ENCODE data around the gene SPINT2.

The SPINT2 gene

GRCh38 chr19:38315657-38316476, 51.5 kb downstream of the SPINT2 start, which contains the start of gene YIF1B:
TSS of gene YIF1B (minus strand) at chr19:38315947. CDS start at chr19:38315917, 30 bp downstream.
- ChIA-PET POLR2A (no interaction called here), CTCF (no interaction called here)
- DNase-seq (ENCODE audit: extremely low spot score), result peak; percentile 98
- no peak for TF ChIP-seq CTCF (IDR thresholded peaks at IDR 0.05; ENCODE audit: control extremely low read depth, extremely low read depth, low read depth, missing control alignments)

- TF ChIP-seq CTCF (IDR thresholded peaks at IDR 0.05; ENCODE audit: control extremely low read depth, extremely low read depth, low read depth, missing control alignments), result no peak
- ChIA-PET CTCF (no interaction called here), POLR2A (no interaction called here)
- DNase-seq (ENCODE audit: extremely low spot score), result no peak
These were observed 52.2 kb downstream of the SPINT2 start for GRCh38 chr19:38316477-38317067.

GRCh38 chr19:38317104-38317612, 52.8 kb downstream of the SPINT2 start:
- ChIA-PET POLR2A (no interaction called here), CTCF (no interaction called here)
- TF ChIP-seq CTCF (IDR thresholded peaks at IDR 0.05; ENCODE audit: control extremely low read depth, extremely low read depth, low read depth, missing control alignments), result no peak
- DNase-seq (ENCODE audit: extremely low spot score), result no peak

GRCh38 chr19:38318660-38319059, 54.3 kb downstream of the SPINT2 start:
- DNase-seq (ENCODE audit: extremely low spot score), result no peak
- ChIA-PET CTCF (interaction anchor here (1.1 to 2.1 kb wide), 6 partner anchors 13 to 421 kb away, joined by 3 to 7 read pairs (median 4); partner anchors contain the start of gene CATSPERG), POLR2A (no interaction called here)
- TF ChIP-seq CTCF (IDR thresholded peaks at IDR 0.05; ENCODE audit: control extremely low read depth, extremely low read depth, low read depth, missing control alignments), result no peak

- ChIA-PET CTCF (interaction anchor here (0.6 to 2.1 kb wide), 5 partner anchors 12 to 422 kb away, joined by 3 to 7 read pairs (median 4); no protein-coding TSS in a partner anchor), POLR2A (interaction anchor here (0.7 kb wide), 1 partner anchor 13 kb away, joined by 3 read pairs; no protein-coding TSS in a partner anchor)
- no peak for TF ChIP-seq CTCF (IDR thresholded peaks at IDR 0.05; ENCODE audit: control extremely low read depth, extremely low read depth, low read depth, missing control alignments)
- no peak for DNase-seq (ENCODE audit: extremely low spot score)
These were observed 55.3 kb downstream of the SPINT2 start, which contains the start of gene KCNK6 for GRCh38 chr19:38319421-38320258. TSS of gene KCNK6 (plus strand) at chr19:38319845. CDS start at chr19:38319951, 106 bp downstream.

GRCh38 chr19:38320969-38321339, 56.6 kb downstream of the SPINT2 start:
- ChIA-PET POLR2A (no interaction called here), CTCF (interaction anchor here (0.9 to 2.1 kb wide), 2 partner anchors 10 to 17 kb away, joined by 3 to 7 read pairs; partner anchors contain the start of gene C19orf33)
- no peak for TF ChIP-seq CTCF (IDR thresholded peaks at IDR 0.05; ENCODE audit: control extremely low read depth, extremely low read depth, low read depth, missing control alignments)
- no peak for DNase-seq (ENCODE audit: extremely low spot score)
